Nephron (organoid): ENCODE measurements around the gene GTPBP4.
"Not testable (repeated sequence)": the region's sequence is repeated elsewhere in the genome, so short reads cannot be mapped to it uniquely, and the experiment has no call there.

Source experiments
- H3K27ac Mint-ChIP-seq, 3 experiments: 2 replicates each; pipeline ENCODE4 v1.8.0; 2020; ENCODE audit warnings: mixed read lengths in 3 of 3, mild to moderate bottlenecking in 2 of 3, moderate library complexity in 1 of 3
- H3K27me3 Mint-ChIP-seq: 2 replicates; pipeline ENCODE4 v1.8.0; 2021; ENCODE audit warnings: low read depth, mild to moderate bottlenecking, moderate library complexity, mixed read lengths
- H3K36me3 Mint-ChIP-seq: 2 replicates; pipeline ENCODE4 v1.8.0; 2020; ENCODE audit warnings: low read depth, mixed read lengths
- H3K4me1 Mint-ChIP-seq: 2 replicates; pipeline ENCODE4 v1.8.0; 2020; ENCODE audit warnings: mixed read lengths
- H3K4me3 Mint-ChIP-seq, 3 experiments: 2 replicates each; pipeline ENCODE4 v1.8.0; 2020; ENCODE audit warnings: mild to moderate bottlenecking in 3 of 3, mixed read lengths in 3 of 3, moderate library complexity in 2 of 3
- H3K9me3 Mint-ChIP-seq: 2 replicates; pipeline ENCODE4 v1.8.0; 2020; ENCODE audit warnings: mixed read lengths
- TF ChIP-seq, protein P1 (sequence below), 3 experiments: fragments of 200-600 bp; sonication (generic); IDR thresholded peaks; one replicate each; pipeline ENCODE4 v1.5.0; 2021; ENCODE audit warnings: antibody characterized with exemption in 3 of 3; ENCODE audit not compliant: unreplicated experiment in 3 of 3

Gene GTPBP4

DNA sequence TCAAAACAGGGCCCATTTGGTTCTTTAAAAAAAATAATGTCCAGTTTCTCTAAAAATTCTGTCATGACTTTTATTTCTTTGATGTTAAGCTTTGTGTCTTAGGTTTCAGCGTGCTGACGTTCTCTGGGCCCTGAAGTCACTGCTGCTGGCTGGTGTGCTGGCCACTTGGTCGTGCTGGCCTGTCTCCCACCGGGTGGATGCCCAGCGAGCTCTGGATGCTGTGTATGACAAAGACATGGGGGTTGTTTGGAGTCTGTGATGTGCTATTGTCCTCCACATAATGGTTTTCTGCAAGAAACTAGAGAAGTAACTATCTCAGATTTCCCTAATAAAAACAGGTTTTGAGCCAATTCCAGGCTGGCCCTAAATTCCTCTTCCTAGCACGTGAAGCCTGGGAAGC is 47.0 kb downstream of the GTPBP4 start:
- H3K36me3 Mint-ChIP-seq = peaks cover 11% of the 10 kb centered on the region
- peaks cover 11% of the 10 kb centered on the region for H3K4me1 Mint-ChIP-seq
- no peaks in the 10 kb centered on the region for H3K9me3 Mint-ChIP-seq
- no peaks in the 10 kb centered on the region for H3K27me3 Mint-ChIP-seq
- H3K4me3 Mint-ChIP-seq = no peak overlapping the region
- TF ChIP-seq, protein P1, sequence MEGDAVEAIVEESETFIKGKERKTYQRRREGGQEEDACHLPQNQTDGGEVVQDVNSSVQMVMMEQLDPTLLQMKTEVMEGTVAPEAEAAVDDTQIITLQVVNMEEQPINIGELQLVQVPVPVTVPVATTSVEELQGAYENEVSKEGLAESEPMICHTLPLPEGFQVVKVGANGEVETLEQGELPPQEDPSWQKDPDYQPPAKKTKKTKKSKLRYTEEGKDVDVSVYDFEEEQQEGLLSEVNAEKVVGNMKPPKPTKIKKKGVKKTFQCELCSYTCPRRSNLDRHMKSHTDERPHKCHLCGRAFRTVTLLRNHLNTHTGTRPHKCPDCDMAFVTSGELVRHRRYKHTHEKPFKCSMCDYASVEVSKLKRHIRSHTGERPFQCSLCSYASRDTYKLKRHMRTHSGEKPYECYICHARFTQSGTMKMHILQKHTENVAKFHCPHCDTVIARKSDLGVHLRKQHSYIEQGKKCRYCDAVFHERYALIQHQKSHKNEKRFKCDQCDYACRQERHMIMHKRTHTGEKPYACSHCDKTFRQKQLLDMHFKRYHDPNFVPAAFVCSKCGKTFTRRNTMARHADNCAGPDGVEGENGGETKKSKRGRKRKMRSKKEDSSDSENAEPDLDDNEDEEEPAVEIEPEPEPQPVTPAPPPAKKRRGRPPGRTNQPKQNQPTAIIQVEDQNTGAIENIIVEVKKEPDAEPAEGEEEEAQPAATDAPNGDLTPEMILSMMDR (IDR thresholded peaks at IDR 0.05; ENCODE audit: unreplicated experiment in 3 of 3) = no peak
- H3K27ac Mint-ChIP-seq = peak overlapping the region; percentile 17 to 76 (median 54)

DNA sequence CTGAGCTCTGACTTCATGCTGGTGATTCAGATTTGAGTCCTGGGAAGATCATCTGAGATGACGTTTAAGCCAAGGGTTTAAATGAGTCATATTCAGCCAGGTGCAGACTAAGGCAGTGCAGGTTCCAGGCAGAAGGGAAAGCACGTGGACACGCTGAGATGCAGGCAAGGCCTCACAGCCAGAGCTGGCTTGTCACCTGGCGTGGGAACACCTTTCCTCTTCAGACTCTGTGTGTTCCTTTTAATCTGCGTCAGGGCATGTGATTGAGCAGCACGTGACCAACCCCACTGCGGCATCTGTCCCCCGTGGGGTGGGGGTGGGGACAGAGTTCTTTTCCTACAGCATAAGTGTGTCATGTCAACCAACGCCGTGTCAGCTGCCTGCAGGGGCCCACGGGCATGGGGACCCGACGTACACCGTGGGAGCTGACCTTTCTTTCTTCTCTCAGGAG is 48.1 kb downstream of the GTPBP4 start:
- Mint-ChIP-seq H3K9me3 (no peaks in the 10 kb centered on the region), H3K36me3 (peaks cover 20% of the 10 kb centered on the region), H3K27ac (no peak overlapping the region), H3K4me3 (no peak overlapping the region), H3K27me3 (no peaks in the 10 kb centered on the region), H3K4me1 (peaks cover 11% of the 10 kb centered on the region)
- TF ChIP-seq, protein P1 (IDR thresholded peaks at IDR 0.05; ENCODE audit: unreplicated experiment in 3 of 3) = no peak

DNA sequence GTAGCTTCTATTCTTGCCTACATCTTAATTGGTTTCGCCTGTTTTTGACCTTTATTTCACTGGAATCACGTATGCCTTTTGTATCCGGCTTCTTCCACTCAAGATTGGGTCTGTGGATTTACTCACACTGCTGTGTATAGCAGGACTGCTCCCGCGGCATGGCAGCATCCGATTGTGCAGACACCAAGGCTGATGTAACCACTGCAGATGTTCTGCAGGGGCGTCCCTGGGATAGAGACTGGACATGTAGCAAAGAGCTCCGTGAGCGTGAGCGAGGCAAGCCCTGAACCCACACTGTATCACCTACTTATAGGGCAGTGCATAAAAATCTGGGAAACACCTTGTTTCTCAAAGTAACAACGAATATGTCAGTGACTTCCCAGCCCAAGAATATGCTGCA is 48.9 kb downstream of the GTPBP4 start:
- Mint-ChIP-seq H3K4me3 (no peak overlapping the region), H3K27me3 (no peaks in the 10 kb centered on the region), H3K27ac (no peak overlapping the region), H3K9me3 (no peaks in the 10 kb centered on the region), H3K36me3 (peaks cover 24% of the 10 kb centered on the region), H3K4me1 (peaks cover 11% of the 10 kb centered on the region)
- TF ChIP-seq, protein P1 (IDR thresholded peaks at IDR 0.05; ENCODE audit: unreplicated experiment in 3 of 3) = no peak

DNA sequence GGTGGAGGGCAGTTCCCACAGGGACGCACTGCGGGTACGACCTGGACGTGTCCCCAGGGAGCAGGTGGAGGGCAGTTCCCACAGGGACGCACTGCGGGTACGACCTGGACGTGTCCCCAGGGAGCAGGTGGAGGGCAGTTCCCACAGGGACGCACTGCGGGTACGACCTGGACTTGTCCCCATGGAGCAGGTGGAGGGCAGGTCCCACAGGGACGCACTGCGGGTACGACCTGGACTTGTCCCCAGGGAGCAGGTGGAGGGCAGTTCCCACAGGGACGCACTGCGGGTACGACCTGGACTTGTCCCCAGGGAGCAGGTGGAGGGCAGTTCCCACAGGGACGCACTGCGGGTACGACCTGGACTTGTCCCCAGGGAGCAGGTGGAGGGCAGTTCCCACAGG is 50.5 kb downstream of the GTPBP4 start:
- peaks cover 11% of the 10 kb centered on the region for H3K4me1 Mint-ChIP-seq
- not testable (repeated sequence) for H3K27ac Mint-ChIP-seq, H3K9me3 Mint-ChIP-seq, H3K27me3 Mint-ChIP-seq, H3K4me3 Mint-ChIP-seq
- H3K36me3 Mint-ChIP-seq = peaks cover 34% of the 10 kb centered on the region

DNA sequence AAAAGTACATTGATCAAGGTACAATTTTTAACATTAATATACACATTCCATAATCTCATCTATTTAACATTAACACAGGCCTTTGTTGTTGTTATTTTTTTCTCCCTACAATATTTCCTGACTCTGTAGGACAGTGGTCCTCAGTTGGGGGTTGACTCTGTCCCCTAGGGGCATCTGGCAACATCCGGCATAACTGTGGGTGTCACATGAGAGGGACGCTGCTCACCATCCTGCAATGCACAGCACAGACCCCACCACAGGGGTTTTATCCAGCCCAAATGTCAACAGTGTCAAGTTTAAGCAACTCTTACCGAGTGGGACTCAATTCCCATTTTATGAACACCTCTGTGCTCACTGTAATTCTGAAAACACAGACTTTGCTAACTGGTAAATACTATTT is 51.9 kb downstream of the GTPBP4 start:
- peaks cover 15% of the 10 kb centered on the region for H3K4me1 Mint-ChIP-seq
- H3K27ac Mint-ChIP-seq = no peak overlapping the region
- H3K36me3 Mint-ChIP-seq = peaks cover 43% of the 10 kb centered on the region
- TF ChIP-seq, protein P1 (IDR thresholded peaks at IDR 0.05; ENCODE audit: unreplicated experiment in 3 of 3) = no peak
- H3K4me3 Mint-ChIP-seq = no peak overlapping the region
- H3K9me3 Mint-ChIP-seq = no peaks in the 10 kb centered on the region
- no peaks in the 10 kb centered on the region for H3K27me3 Mint-ChIP-seq

DNA sequence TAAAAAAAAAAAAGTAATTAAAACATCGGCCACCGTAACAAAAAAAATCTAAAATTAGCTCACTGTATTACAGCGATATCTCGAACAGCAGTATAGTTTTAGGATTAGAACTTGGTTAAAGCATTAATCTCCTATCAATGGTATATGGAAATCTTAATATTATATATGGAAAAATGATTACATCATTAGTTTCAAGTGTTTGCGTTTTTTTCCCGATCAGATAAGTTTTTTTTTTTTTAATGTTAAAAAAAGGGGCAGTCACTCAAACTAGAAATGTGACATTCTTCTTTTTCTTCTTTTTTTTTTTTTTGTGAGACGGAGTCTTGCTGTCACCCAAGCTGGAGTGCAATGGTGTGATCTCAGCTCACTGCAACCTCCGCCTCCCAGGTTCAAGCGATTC is 53.3 kb downstream of the GTPBP4 start:
- Mint-ChIP-seq H3K4me3 (no peak overlapping the region), H3K27ac (no peak overlapping the region), H3K27me3 (no peaks in the 10 kb centered on the region), H3K9me3 (no peaks in the 10 kb centered on the region), H3K4me1 (peaks cover 19% of the 10 kb centered on the region), H3K36me3 (peaks cover 48% of the 10 kb centered on the region)
- TF ChIP-seq, protein P1 (IDR thresholded peaks at IDR 0.05; ENCODE audit: unreplicated experiment in 3 of 3) = no peak
